Ureter (tissue), 1 donor: ENCODE results near the gene PPP4C. TPM values are rescaled to one million over a fixed set of nuclear protein-coding genes. Genes with fewer than 3 reads are reported as not detected.

Source experiments
- DNase-seq: peaks from one replicate; pipeline ENCODE4 v3.0.0-alpha.2; 2020; ENCODE audit warnings: low spot score
- total RNA-seq: library from RNA; stranded (reverse); gene quantifications from one replicate; pipeline ENCODE4 v1.2.4, GENCODE V29; 2023
- donor health status: DM: yes; HTN: yes; CAD: no.

PPP4C gene
- total RNA-seq, 1 donor from 2014 or later: 88.9 TPM

DNA sequence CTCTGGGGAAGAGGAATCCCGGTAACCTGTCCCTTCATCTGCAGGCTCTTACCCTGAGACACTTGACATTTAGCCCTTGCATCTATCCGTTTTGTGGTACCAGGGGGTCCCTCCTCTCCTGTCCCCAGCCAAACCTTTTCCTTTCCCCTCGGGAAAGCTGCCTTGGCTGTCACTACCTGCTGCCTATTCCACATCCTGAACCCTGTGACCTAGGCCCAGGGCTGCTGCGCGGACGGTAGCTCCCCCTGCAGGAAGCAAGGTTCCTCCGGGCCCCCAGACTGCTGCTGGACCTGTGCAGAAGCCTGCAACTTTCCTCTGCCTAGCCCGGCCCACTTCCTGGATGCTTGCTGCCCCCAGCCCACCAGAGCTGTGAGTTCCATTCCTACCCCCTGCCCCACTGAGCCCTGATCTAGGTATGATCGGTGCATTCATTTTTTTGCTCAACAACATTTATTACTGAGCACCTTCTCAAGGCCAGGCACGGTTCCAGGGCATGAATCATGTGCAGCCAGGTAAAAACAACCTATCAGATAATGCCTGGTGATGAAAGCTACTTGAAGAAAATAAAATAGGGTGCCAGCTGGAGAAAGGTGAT, 20.7 kb upstream of the PPP4C start:
- DNase-seq: no peak

- DNase-seq: no peak
Measured at GRCh38 chr16:30060346-30060745, 15.4 kb upstream of the PPP4C start.

DNA sequence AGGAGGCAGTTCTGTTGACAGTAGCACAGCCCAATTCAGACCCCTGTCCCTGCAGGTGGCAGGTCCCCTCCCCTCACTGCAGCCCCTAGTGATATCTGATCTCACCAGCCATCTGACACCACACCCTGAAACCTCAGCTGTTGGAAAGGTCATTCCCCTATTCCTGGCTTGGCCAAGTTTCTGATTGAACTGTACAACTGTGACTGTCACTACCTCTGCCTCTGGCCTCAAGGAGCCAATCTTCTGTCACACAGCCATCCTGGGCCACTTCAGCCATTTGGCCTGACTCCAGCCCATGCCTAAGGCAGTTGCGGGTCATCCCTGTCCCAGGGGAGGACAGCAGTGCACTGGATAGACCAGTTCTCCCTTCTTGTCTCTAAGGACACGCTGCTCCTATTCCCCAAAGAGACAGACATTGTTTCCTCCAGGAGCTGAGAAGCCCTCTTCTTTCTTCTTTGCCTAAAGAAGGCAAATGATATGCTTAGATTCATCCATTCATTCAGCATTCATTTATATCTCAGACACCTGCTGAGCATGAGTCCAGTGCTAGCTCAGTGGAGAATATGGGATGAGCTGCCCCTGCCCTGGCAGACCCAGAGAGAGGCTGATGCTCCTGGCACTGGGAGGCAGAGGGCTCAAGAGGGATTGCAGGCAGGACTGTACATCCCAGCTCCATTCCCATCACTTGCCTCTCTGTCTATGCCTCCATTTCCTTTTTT, 14.8 kb upstream of the PPP4C start:
- no peak for DNase-seq

DNA sequence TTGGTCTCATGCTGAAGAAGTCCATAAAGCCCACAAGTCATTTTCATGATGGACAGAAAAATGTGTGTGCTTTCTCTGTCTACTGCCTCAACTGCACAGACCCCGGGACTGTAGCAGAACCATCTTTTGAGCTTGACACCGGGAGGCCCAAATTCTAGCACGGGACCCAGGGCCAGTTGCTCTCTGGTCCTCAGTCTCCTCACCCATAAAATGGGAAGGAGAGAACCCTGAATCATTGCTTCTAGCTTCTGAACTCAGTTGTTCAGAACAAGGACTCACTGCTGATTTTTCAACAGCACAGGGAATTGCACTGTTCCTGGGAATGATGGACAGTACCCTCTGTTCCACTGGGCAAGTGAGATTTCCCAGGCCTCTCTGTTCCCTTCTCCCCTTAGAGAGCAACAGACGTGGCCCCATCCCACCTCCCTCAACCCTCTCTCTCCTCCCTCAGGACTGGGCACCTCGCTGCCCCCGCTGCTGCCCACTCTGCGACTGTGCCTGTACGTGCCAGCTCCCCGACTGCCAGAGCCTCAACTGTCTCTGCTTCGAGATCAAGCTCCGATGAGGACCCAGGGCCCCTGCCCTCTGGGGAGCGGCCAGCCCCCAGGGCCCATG, 12.4 kb upstream of the PPP4C start:
- DNase-seq: no peak

GRCh38 chr16:30063893-30064728, 11.7 kb upstream of the PPP4C start:
- DNase-seq: peak; percentile 84

DNA sequence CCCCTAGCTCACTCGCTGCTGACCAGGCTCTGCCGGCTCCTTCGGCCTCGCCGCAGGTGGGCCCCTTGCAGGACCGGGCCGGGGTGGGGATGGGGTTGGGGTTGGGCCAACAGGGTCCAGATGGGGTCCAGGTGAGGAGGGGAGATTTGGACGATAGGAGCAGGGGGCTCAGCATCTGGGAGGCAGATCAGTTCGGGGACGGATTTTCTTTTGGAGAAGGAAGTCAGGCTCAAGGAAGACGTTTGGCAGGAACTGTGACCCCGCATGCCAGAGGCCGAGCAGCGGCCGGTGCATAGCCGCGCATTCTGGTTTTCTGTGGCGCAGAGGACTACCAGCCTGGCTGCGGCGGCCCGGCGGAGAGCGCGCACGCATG, 11.1 kb upstream of the PPP4C start:
- DNase-seq: no peak

GRCh38 chr16:30065102-30065942, 10.5 kb upstream of the PPP4C start, which contains the start of gene ALDOA:
Gene ALDOA (plus strand): TSS chr16:30065760. CDS start chr16:30066898, 1,138 bp downstream.
- DNase-seq: peak; percentile 99

DNA sequence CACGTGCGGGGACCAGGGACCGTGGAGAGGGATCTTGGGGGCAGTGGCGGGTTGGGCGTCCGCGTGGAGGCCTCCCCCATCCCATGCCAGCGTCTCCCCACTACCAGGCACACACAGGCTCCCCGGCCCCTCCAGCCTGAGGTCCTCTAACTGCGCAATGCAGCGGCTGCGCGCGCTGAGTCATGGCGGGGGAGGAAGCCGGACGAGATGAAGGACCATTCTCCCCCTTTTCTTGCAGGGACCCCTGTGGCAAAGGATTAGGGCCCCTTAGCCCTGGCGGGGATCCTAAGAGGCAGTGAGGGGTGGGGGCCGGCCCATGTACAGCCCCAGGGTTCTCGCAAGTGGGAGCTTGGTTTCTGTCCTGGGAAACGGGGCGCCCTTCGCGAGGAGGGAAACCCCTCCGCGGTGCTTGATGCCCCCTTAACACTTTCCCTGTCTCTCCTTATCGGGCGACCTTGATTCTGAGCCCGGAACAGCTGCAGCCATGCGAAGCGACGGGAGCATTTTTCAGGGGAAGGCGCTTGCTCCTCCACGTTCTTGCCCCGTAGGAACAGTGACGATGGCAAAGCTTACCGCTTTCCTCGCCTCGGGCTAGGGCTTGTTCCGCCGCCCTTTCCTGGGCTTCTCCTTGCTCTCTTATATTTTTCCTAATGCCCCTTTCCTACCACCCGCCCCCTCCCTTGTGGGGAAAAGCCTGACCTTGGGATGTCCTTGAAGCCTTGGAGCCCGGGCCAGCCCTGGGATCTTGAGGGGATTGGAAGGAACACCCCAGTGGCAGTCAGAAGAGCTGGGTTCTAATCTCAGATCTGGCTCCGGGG, 9.6 kb upstream of the PPP4C start:
- no peak for DNase-seq

DNA sequence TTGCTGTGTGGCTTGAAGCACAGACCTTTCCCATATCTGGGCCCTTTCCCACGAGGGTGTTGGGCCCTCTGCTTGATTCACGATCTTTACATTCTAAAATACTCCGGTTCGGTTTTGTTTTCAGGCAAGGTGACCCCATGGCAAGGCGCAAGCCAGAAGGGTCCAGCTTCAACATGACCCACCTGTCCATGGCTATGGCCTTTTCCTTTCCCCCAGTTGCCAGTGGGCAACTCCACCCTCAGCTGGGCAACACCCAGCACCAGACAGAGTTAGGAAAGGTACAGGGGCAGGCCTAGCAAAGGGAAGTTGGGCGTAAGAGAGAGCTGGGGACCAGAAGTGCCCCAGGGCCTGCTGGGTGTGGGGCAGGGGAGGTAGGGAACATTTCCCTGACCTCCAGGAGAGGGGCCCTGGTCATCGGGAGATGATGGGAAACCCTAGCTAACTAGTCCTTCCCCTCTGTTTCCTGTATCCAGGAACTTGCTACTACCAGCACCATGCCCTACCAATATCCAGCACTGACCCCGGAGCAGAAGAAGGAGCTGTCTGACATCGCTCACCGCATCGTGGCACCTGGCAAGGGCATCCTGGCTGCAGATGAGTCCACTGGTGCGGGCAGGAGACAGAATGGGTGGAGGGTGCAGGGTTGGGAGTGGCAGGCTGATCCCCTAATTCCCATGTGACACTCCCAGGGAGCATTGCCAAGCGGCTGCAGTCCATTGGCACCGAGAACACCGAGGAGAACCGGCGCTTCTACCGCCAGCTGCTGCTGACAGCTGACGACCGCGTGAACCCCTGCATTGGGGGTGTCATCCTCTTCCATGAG, 8.8 kb upstream of the PPP4C start:
- no peak for DNase-seq

GRCh38 chr16:30067584-30067916, 8.2 kb upstream of the PPP4C start:
- DNase-seq: no peak

DNA sequence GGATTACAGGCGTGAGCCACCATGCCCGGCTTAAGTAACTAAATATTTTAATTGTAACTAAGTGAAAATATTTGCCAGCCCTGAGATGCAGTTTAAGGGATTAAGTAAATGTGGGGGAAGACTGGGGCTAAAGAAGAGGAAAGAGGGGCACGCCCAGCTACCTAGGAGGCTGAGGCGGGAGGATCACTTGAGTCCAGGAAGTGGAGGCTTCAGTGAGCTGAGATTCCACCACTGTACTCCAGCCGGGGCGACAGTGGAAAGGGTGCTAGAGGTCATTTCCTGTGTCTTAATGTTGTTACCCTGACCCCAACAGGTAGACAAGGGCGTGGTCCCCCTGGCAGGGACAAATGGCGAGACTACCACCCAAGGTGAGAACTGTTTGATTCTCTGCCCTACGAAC, 7.5 kb upstream of the PPP4C start:
- no peak for DNase-seq

DNA sequence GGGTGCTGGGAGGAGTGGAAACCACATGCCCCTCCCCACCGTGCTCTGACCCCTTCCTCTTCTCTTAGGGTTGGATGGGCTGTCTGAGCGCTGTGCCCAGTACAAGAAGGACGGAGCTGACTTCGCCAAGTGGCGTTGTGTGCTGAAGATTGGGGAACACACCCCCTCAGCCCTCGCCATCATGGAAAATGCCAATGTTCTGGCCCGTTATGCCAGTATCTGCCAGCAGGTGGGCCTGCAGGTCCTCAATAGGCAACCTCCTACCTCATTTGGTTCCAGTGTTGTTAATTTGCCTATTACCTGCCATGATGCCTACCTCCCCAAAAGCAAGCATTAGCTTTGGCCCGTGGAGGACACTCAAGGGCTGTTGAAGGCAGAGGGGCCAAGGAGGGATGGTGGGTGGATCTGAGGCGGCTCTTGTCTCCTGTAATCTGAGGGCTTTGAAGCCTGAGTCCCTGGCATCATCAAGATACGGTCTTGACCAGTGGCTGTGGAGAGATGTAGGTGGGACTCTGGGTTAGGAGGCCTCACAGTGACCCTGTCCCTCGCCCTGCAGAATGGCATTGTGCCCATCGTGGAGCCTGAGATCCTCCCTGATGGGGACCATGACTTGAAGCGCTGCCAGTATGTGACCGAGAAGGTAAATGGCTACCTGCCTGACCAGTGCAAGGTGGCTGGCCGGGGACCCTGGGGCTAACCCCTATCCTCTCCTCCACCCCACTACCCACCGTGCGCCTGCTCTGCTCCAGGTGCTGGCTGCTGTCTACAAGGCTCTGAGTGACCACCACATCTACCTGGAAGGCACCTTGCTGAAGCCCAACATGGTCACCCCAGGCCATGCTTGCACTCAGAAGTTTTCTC, 6.8 kb upstream of the PPP4C start:
- no peak for DNase-seq

DNA sequence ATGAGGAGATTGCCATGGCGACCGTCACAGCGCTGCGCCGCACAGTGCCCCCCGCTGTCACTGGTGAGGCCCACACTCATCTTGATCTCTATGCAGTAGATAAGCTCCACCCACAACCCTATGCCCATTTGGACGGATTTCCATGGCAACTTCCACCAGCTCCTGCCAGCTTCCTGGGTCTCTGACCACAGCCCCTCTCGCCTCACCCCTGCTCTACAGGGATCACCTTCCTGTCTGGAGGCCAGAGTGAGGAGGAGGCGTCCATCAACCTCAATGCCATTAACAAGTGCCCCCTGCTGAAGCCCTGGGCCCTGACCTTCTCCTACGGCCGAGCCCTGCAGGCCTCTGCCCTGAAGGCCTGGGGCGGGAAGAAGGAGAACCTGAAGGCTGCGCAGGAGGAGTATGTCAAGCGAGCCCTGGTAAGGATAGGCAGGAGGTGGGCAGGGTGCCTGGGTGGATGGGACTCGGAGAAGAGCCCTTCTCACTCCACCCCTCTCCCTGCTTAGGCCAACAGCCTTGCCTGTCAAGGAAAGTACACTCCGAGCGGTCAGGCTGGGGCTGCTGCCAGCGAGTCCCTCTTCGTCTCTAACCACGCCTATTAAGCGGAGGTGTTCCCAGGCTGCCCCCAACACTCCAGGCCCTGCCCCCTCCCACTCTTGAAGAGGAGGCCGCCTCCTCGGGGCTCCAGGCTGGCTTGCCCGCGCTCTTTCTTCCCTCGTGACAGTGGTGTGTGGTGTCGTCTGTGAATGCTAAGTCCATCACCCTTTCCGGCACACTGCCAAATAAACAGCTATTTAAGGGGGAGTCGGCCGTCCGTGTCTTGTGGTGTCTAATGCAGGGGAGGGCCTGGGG, 6.0 kb upstream of the PPP4C start:
- no peak for DNase-seq

DNA sequence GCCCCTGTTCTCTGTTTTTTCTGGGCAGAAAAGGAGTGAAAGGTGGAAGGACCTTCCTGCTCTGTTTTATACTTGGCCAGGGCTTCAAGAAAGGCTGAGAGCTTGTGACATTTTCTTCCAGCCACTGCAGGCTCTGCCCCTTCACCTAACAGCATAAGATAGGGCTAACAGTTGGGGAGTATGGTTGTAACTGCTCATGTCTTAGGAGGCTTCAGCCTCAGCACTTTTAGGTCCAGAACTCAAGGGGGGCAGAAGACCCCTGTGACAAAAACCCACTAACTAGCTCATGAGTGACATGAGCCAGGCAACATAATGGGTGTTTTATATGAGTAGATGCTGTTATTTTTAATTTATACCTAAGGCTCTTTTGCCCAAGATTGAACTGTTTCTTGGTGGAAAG, 5.3 kb upstream of the PPP4C start:
- no peak for DNase-seq

DNA sequence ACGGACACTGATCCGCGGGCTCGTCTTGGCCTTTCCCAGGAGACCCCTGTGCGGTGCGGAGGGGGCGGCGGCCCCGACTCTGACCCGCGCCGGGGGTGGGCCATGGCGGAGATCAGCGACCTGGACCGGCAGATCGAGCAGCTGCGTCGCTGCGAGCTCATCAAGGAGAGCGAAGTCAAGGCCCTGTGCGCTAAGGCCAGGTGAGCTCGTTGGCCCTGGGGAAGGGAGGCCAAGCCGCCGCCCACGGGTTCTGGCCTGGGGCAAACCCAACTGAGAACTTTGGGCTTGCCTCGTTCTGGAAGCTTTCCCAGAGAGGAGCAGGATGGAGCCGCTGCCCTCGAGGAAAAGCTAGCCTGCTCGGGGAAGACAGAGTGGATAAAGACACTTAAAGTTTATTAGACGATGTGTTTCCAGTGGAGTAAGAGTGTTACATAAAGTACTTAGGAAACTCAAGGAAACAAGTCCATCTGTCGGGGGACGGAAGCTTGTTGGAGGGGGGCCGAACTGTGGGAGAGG, 540 bp downstream of the PPP4C start:
- no peak for DNase-seq

- DNase-seq: no peak
Measured at GRCh38 chr16:30077656-30078055, 1.9 kb downstream of the PPP4C start.

- no peak for DNase-seq
Measured at GRCh38 chr16:30078744-30079143, 3.0 kb downstream of the PPP4C start.

GRCh38 chr16:30079480-30079879, 3.7 kb downstream of the PPP4C start:
- DNase-seq: no peak
